Measurements from ENCODE around the gene RAD51B. TPM values are rescaled to one million over a fixed set of nuclear protein-coding genes. Genes with fewer than 3 reads are reported as not detected.
A peak's percentile ranks its signal among the peaks of the same experiment; 100 is the strongest.

The RAD51B gene
- total RNA-seq, 2 donors from 2014 or later: 22.8 to 33.8 TPM

GRCh38 chr14:68106905-68107304 lies 287.3 kb downstream of the RAD51B start:
- no peak overlapping the region for H3K4me3 ChIP-seq (ENCODE audit: low read length)
- TF ChIP-seq CTCF (conservative IDR thresholded peaks at IDR 0.05): no peak
- H3K4me3 Mint-ChIP-seq: no peak overlapping the region
- peaks cover 7% of the 10 kb centered on the region for H3K36me3 Mint-ChIP-seq (ENCODE audit: low read depth)
- H3K36me3 ChIP-seq (ENCODE audit: control insufficient read depth, insufficient read depth, low read length): no peaks in the 10 kb centered on the region
- WGBS, 2 experiments (ENCODE audit: insufficient coverage in 1 of 2, insufficient read length in 1 of 2): 79 to 100% methylated on average over 1 to 2 of the region's 2 CpGs
- no peak for DNase-seq
- peaks cover 6% of the 10 kb centered on the region for H3K4me1 ChIP-seq (ENCODE audit: control insufficient read depth, insufficient read depth, low read length)
- H3K9ac ChIP-seq (ENCODE audit: extremely low read depth, low read length, poor library complexity, severe bottlenecking): no peak overlapping the region
- H3K27me3 ChIP-seq (ENCODE audit: control insufficient read depth, insufficient read depth, low read length, poor library complexity, severe bottlenecking): peaks cover 18% of the 10 kb centered on the region
- no peak overlapping the region for H3K27ac Mint-ChIP-seq
- H3K27ac ChIP-seq (ENCODE audit: low read depth, low read length): no peak overlapping the region
- peaks cover 12% of the 10 kb centered on the region for H3K4me1 Mint-ChIP-seq
- peaks cover 17% of the 10 kb centered on the region for H3K9me3 Mint-ChIP-seq
- peaks cover 28% of the 10 kb centered on the region for H3K27me3 Mint-ChIP-seq (ENCODE audit: insufficient read depth)
- peaks cover 20% of the 10 kb centered on the region for H3K9me3 ChIP-seq (ENCODE audit: control insufficient read depth, low read length)

- Mint-ChIP-seq H3K4me1 (peaks cover 25% of the 10 kb centered on the region), H3K36me3 (ENCODE audit: low read depth) (no peaks in the 10 kb centered on the region), H3K27me3 (ENCODE audit: insufficient read depth) (peaks cover 19% of the 10 kb centered on the region), H3K4me3 (no peak overlapping the region), H3K9me3 (no peaks in the 10 kb centered on the region), H3K27ac (no peak overlapping the region)
- 90 to 93% methylated on average over 2 to 3 of the region's 4 CpGs for WGBS, 2 experiments (ENCODE audit: insufficient coverage in 1 of 2, insufficient read length in 1 of 2)
- H3K36me3 ChIP-seq (ENCODE audit: control insufficient read depth, insufficient read depth, low read length): no peaks in the 10 kb centered on the region
- H3K9ac ChIP-seq (ENCODE audit: extremely low read depth, low read length, poor library complexity, severe bottlenecking): no peak overlapping the region
- DNase-seq: no peak
- H3K27ac ChIP-seq (ENCODE audit: low read depth, low read length): no peak overlapping the region
- H3K4me3 ChIP-seq (ENCODE audit: low read length): no peak overlapping the region
- no peaks in the 10 kb centered on the region for H3K9me3 ChIP-seq (ENCODE audit: control insufficient read depth, low read length)
- peaks cover 11% of the 10 kb centered on the region for H3K4me1 ChIP-seq (ENCODE audit: control insufficient read depth, insufficient read depth, low read length)
- H3K27me3 ChIP-seq (ENCODE audit: control insufficient read depth, insufficient read depth, low read length, poor library complexity, severe bottlenecking): peaks cover 18% of the 10 kb centered on the region
- TF ChIP-seq CTCF (conservative IDR thresholded peaks at IDR 0.05): no peak
These were observed 289.7 kb downstream of the RAD51B start for GRCh38 chr14:68109132-68109900.

- Histone ChIP-seq H3K36me3 (ENCODE audit: control insufficient read depth, insufficient read depth, low read length) (no peaks in the 10 kb centered on the region), H3K9me3 (ENCODE audit: control insufficient read depth, low read length) (no peaks in the 10 kb centered on the region), H3K4me3 (ENCODE audit: low read length) (no peak overlapping the region), H3K27ac (ENCODE audit: low read depth, low read length) (peak overlapping the region; percentile 21), H3K9ac (ENCODE audit: extremely low read depth, low read length, poor library complexity, severe bottlenecking) (no peak overlapping the region), H3K27me3 (ENCODE audit: control insufficient read depth, insufficient read depth, low read length, poor library complexity, severe bottlenecking) (peaks cover 11% of the 10 kb centered on the region), H3K4me1 (ENCODE audit: control insufficient read depth, insufficient read depth, low read length) (peaks cover 6% of the 10 kb centered on the region)
- Mint-ChIP-seq H3K27ac (no peak overlapping the region), H3K9me3 (no peaks in the 10 kb centered on the region), H3K36me3 (ENCODE audit: low read depth) (no peaks in the 10 kb centered on the region), H3K4me3 (no peak overlapping the region), H3K27me3 (ENCODE audit: insufficient read depth) (peaks cover 13% of the 10 kb centered on the region), H3K4me1 (peaks cover 16% of the 10 kb centered on the region)
- TF ChIP-seq CTCF (conservative IDR thresholded peaks at IDR 0.05): no peak
- DNase-seq: no peak
- 90% methylated on average over 1 to 5 of the region's 5 CpGs for WGBS, 2 experiments (ENCODE audit: insufficient coverage in 1 of 2, insufficient read length in 1 of 2)
These were observed 291.7 kb downstream of the RAD51B start for GRCh38 chr14:68111097-68111852.

Measured in endodermal cell (in vitro differentiated cells).